Body of pancreas (tissue), 4 donors: ENCODE data around the gene TULP1.

Source experiments
- CTCF ChIP-seq, 7 experiments: fragments of 450-650 bp in 4 of 7; fragments of 200-600 bp in 3 of 7; sonication (generic) in 3 of 7; IDR thresholded peaks; one replicate each; pipeline ENCODE4 v1.5.1; 2016 to 2019; ENCODE audit warnings: antibody characterized with exemption in 7 of 7
- POLR2A ChIP-seq, 3 donors: fragments of 450-650 bp; IDR thresholded peaks; one replicate each; pipeline ENCODE4 v1.6.1; 2016; ENCODE audit warnings: antibody characterized with exemption in 3 of 3, mild to moderate bottlenecking in 2 of 3

- TF ChIP-seq CTCF (IDR thresholded peaks at IDR 0.05) (no peak), POLR2A (IDR thresholded peaks at IDR 0.05) (no peak)
Observed at GRCh38 chr6:35519313-35520015, 6.8 kb upstream of the TULP1 start.
